ENCODE measurements around the gene PSPH. TPM values are rescaled to one million over a fixed set of nuclear protein-coding genes. Genes with fewer than 3 reads are reported as not detected.
A peak's percentile ranks its signal among the peaks of the same experiment; 100 is the strongest.
"Not testable (repeated sequence)": the region's sequence is repeated elsewhere in the genome, so short reads cannot be mapped to it uniquely, and the experiment has no call there.

PSPH gene
- total RNA-seq, 2 donors from 2014 or later: 29.9 to 34.6 TPM

DNA sequence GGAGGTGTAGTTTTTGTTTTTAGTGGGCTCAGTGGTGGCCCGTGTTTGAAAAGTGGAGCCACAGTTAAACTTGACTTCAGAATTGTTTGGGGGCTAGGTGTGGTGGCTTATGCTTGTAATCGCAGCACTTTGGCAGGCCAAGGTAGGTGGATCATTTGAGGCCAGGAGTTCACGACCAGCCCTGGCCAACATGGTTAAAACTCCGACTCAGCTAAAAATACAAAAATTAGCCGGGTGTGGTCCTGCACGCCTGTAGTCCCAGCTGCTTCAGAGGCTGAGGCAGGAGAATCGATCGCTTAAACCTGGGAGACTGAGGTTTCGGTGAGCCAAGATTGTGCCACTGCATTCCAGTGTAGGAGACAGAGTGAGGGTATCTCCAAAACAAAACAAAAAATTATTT is 2.1 kb upstream of the PSPH start:
- Histone ChIP-seq H3K27ac (ENCODE audit: low read depth, low read length) (no peak overlapping the region), H3K9me3 (ENCODE audit: control insufficient read depth, low read length) (no peaks in the 10 kb centered on the region), H3K4me3 (ENCODE audit: low read length) (peak overlapping the region; percentile 88), H3K36me3 (ENCODE audit: control insufficient read depth, insufficient read depth, low read length) (peaks cover 55% of the 10 kb centered on the region), H3K4me1 (ENCODE audit: control insufficient read depth, insufficient read depth, low read length) (peaks cover 9% of the 10 kb centered on the region), H3K9ac (ENCODE audit: extremely low read depth, low read length, poor library complexity, severe bottlenecking) (peak overlapping the region; percentile 91), H3K27me3 (ENCODE audit: control insufficient read depth, insufficient read depth, low read length, poor library complexity, severe bottlenecking) (no peaks in the 10 kb centered on the region)
- DNase-seq: no peak
- H3K9me3 Mint-ChIP-seq: no peaks in the 10 kb centered on the region
- TF ChIP-seq, protein P1, sequence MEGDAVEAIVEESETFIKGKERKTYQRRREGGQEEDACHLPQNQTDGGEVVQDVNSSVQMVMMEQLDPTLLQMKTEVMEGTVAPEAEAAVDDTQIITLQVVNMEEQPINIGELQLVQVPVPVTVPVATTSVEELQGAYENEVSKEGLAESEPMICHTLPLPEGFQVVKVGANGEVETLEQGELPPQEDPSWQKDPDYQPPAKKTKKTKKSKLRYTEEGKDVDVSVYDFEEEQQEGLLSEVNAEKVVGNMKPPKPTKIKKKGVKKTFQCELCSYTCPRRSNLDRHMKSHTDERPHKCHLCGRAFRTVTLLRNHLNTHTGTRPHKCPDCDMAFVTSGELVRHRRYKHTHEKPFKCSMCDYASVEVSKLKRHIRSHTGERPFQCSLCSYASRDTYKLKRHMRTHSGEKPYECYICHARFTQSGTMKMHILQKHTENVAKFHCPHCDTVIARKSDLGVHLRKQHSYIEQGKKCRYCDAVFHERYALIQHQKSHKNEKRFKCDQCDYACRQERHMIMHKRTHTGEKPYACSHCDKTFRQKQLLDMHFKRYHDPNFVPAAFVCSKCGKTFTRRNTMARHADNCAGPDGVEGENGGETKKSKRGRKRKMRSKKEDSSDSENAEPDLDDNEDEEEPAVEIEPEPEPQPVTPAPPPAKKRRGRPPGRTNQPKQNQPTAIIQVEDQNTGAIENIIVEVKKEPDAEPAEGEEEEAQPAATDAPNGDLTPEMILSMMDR (conservative IDR thresholded peaks at IDR 0.05): no peak
- H3K27ac Mint-ChIP-seq: peak overlapping the region; percentile 85
- peaks cover 55% of the 10 kb centered on the region for H3K36me3 Mint-ChIP-seq (ENCODE audit: low read depth)
- peaks cover 17% of the 10 kb centered on the region for H3K4me1 Mint-ChIP-seq
- H3K4me3 Mint-ChIP-seq: peak overlapping the region; percentile 81
- 83 to 86% methylated on average over 9 of the region's 9 CpGs for WGBS, 2 experiments (ENCODE audit: insufficient coverage in 1 of 2, insufficient read length in 1 of 2)
- no peaks in the 10 kb centered on the region for H3K27me3 Mint-ChIP-seq (ENCODE audit: insufficient read depth)

DNA sequence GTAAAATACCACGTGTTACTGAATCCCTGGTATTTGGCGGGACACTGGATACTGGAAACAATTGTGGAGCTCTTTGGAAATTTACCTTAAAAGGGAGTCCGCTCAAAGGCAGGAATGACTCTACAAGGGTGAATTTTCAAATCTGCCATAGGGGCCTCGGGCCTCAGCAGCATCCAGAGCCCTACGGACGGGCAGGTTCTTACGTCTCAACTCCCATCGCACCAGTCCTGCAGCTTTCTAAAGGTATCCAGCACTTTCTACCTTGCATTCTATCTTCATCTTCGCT is 248 bp downstream of the PSPH start:
- Mint-ChIP-seq H3K4me1 (peaks cover 26% of the 10 kb centered on the region), H3K27me3 (ENCODE audit: insufficient read depth) (no peaks in the 10 kb centered on the region), H3K36me3 (ENCODE audit: low read depth) (peaks cover 34% of the 10 kb centered on the region), H3K4me3 (peak overlapping the region; percentile 81), H3K27ac (peak overlapping the region; percentile 98), H3K9me3 (no peaks in the 10 kb centered on the region)
- peaks cover 31% of the 10 kb centered on the region for H3K36me3 ChIP-seq (ENCODE audit: control insufficient read depth, insufficient read depth, low read length)
- peak overlapping the region; percentile 88 for H3K4me3 ChIP-seq (ENCODE audit: low read length)
- WGBS, 2 experiments (ENCODE audit: insufficient coverage in 1 of 2, insufficient read length in 1 of 2): 0% methylated on average over 8 to 9 of the region's 9 CpGs
- no peak for DNase-seq
- peak overlapping the region; percentile 88 for H3K27ac ChIP-seq (ENCODE audit: low read depth, low read length)
- peak overlapping the region; percentile 91 for H3K9ac ChIP-seq (ENCODE audit: extremely low read depth, low read length, poor library complexity, severe bottlenecking)
- H3K27me3 ChIP-seq (ENCODE audit: control insufficient read depth, insufficient read depth, low read length, poor library complexity, severe bottlenecking): no peaks in the 10 kb centered on the region
- H3K9me3 ChIP-seq (ENCODE audit: control insufficient read depth, low read length): no peaks in the 10 kb centered on the region
- TF ChIP-seq, protein P1 (conservative IDR thresholded peaks at IDR 0.05): no peak
- peaks cover 9% of the 10 kb centered on the region for H3K4me1 ChIP-seq (ENCODE audit: control insufficient read depth, insufficient read depth, low read length)

GRCh38 chr7:56048763-56049162 is 2.5 kb downstream of the PSPH start:
- WGBS, 2 experiments (ENCODE audit: insufficient coverage in 1 of 2, insufficient read length in 1 of 2): 61 to 91% methylated on average over 3 to 8 of the region's 8 CpGs
- H3K27me3 ChIP-seq (ENCODE audit: control insufficient read depth, insufficient read depth, low read length, poor library complexity, severe bottlenecking); H3K9ac ChIP-seq (ENCODE audit: extremely low read depth, low read length, poor library complexity, severe bottlenecking); H3K4me1 ChIP-seq (ENCODE audit: control insufficient read depth, insufficient read depth, low read length); H3K27me3 Mint-ChIP-seq (ENCODE audit: insufficient read depth); H3K4me3 ChIP-seq (ENCODE audit: low read length); H3K4me3 Mint-ChIP-seq; H3K9me3 Mint-ChIP-seq; H3K27ac ChIP-seq (ENCODE audit: low read depth, low read length); H3K9me3 ChIP-seq (ENCODE audit: control insufficient read depth, low read length): not testable (repeated sequence)
- Mint-ChIP-seq H3K36me3 (ENCODE audit: low read depth) (peaks cover 14% of the 10 kb centered on the region), H3K27ac (peak overlapping the region; percentile 6), H3K4me1 (peaks cover 21% of the 10 kb centered on the region)
- TF ChIP-seq, protein P1 (conservative IDR thresholded peaks at IDR 0.05): peak; percentile 35
- H3K36me3 ChIP-seq (ENCODE audit: control insufficient read depth, insufficient read depth, low read length): peaks cover 11% of the 10 kb centered on the region
- peak; percentile 51 for DNase-seq
